GM15510 (cell line): ENCODE results near the gene CARD19.

Experiments
- POLR2A ChIP-seq: IDR thresholded peaks from 3 replicates; pipeline ENCODE4 v1.6.1; 2011; ENCODE audit warnings: borderline replicate concordance; ENCODE audit not compliant: insufficient read length; ENCODE audit errors: extremely low read depth

Gene CARD19

DNA sequence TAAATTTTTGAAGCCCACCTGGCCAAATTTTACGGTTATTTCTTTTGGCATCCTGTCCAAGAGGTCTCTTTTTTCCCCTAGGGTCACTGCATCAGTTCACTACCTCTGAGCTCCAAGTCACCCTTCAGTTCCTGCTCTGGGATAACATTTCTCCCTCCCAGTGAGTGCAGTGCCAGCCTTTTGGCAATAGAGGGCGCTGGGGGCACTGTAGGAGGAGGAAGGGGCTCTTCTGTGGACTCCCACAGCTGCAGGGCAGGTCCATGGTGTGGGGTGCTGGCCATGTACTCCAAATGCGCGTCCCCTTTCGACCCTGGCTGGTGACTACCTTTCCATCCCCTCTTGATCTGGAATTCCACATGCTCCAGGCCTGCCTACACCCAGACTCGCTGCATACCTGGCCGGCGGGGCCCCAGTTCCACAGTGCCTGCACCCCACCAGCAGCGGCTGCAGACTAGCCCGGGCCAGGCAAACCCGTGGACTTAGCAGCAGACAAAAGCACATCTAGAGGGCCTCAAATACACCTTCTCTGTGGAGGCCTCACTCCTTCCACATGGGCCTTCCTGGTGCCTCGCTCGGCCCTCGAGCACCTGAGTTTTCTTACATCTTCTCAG, 58.4 kb downstream of the CARD19 start:
- no peak for TF ChIP-seq POLR2A

GRCh38 chr9:93155716-93156474, 59.9 kb downstream of the CARD19 start:
- TF ChIP-seq POLR2A: no peak

GRCh38 chr9:93156475-93157008, 60.5 kb downstream of the CARD19 start:
- no peak for TF ChIP-seq POLR2A

DNA sequence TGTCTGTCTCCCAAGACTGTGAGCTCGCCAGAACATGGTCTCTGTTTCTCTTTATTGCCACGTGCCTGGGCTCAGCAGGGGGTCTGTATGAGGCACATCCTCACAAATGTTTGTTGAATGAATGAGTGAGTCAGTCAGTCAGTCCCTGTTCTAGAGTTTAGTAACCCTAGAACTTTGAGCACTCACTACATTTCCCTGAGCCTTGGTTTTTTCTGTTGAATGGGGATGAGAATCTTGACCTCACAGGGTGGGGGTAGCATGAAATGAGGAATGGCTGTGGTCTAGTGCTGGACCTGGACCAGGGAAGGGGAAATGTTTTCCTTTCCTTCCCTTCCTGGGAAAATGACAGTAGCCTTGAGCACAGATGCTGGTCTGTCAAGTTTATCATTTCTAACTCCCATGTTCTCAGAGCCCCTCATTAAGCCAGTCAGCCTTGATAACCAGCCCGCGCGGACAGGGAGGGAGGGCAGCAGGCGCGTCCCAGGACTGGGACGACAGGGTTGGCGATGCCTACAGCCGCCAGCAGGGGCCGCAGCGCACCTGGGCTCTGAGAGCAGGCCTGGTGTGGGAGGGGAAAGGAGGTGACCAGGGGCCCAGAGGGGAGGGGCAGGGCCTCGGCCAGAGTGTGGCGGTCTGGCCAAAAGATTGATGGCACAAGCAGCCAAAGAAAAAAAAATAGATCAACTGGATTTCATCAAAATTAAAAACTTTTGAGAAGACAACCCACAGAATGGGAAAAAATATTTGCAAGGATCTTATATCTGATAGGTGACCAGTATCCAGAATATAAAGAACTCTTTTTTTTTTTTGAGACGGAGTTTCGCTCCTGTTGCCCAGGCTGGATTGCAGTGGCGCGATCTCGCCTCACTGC, 63.8 kb downstream of the CARD19 start:
- TF ChIP-seq POLR2A: no peak

DNA sequence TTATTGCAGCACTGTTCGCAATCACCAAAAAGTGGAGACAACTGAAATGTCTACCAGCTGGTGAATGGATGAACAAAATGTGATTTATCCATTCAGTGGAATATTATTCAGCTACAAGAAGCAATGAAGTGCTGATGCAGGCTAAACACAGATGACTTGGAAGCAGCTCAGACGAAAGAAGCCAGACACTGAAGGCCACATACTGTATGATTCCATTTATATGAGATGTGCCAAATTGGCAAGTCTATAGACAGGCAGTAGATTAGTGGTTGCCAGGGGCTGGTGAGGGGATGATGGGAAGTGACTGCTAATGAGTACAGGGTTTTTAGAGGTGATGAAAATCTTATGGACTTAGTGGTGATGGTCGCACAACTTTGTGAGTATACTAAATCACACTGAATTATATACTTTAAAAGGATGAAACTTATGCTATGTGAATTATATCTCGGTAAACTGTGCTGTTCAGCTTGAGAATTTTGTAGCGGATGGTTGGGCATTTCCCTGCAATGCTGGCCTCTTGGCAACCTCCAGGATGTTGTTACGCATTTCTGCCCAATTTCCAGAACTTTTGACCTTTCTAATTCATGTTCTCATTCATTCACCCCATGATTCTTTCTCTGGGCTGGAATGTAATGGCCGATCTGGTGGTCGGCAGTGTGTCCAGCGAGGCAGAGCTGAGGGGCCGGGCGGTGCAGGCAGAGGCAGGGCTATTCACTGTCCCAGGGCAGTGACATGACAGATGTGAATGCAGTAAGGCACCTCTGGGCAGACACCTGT, 66.0 kb downstream of the CARD19 start:
- no peak for TF ChIP-seq POLR2A
